GM11168 (cell line): ENCODE results near the gene COL4A2.

Source experiments
- in situ Hi-C: fragments of 300-500 bp; cut with MboI; formaldehyde crosslinking; loops from one replicate; pipeline ENCODE4 v1.12.0; 2022; ENCODE audit warnings: low sequenced_read_pairs; ENCODE audit not compliant: unreplicated experiment

COL4A2 gene

GRCh38 chr13:110410000-110410399 is 102.9 kb downstream of the COL4A2 start:
- in situ Hi-C loops: loop anchor here (10.0 to 25.0 kb wide), 2 partner anchors 175 to 1448 kb away; no protein-coding TSS in a partner anchor

GRCh38 chr13:110410936-110411687 is 104.0 kb downstream of the COL4A2 start:
- in situ Hi-C loops: loop anchor here (10.0 to 25.0 kb wide), 2 partner anchors 176 to 1449 kb away; no protein-coding TSS in a partner anchor

- in situ Hi-C loops: loop anchor here (10.0 to 25.0 kb wide), 2 partner anchors 177 to 1449 kb away; no protein-coding TSS in a partner anchor
Observed at GRCh38 chr13:110411688-110412059, 104.6 kb downstream of the COL4A2 start.

- in situ Hi-C loops: loop anchor here (10.0 to 25.0 kb wide), 2 partner anchors 178 to 1450 kb away; no protein-coding TSS in a partner anchor
Observed at GRCh38 chr13:110412132-110412914, 105.2 kb downstream of the COL4A2 start.

- in situ Hi-C loops: loop anchor here (10.0 to 25.0 kb wide), 2 partner anchors 178 to 1451 kb away; no protein-coding TSS in a partner anchor
Observed at GRCh38 chr13:110413016-110413675, 106.1 kb downstream of the COL4A2 start.

- in situ Hi-C loops: loop anchor here (10.0 to 25.0 kb wide), 2 partner anchors 179 to 1451 kb away; no protein-coding TSS in a partner anchor
Observed at GRCh38 chr13:110413676-110414040, 106.6 kb downstream of the COL4A2 start.

- in situ Hi-C loops: loop anchor here (10.0 to 25.0 kb wide), 2 partner anchors 179 to 1452 kb away; no protein-coding TSS in a partner anchor
Observed at GRCh38 chr13:110414283-110414682, 107.2 kb downstream of the COL4A2 start.

GRCh38 chr13:110414931-110415330 is 107.8 kb downstream of the COL4A2 start:
- in situ Hi-C loops: loop anchor here (10.0 to 25.0 kb wide), 2 partner anchors 180 to 1453 kb away; no protein-coding TSS in a partner anchor

- in situ Hi-C loops: loop anchor here (10.0 to 25.0 kb wide), 2 partner anchors 181 to 1453 kb away; no protein-coding TSS in a partner anchor
Observed at GRCh38 chr13:110415669-110416068, 108.6 kb downstream of the COL4A2 start.

GRCh38 chr13:110416131-110417025 is 109.3 kb downstream of the COL4A2 start:
- in situ Hi-C loops: loop anchor here (10.0 to 25.0 kb wide), 2 partner anchors 182 to 1454 kb away; no protein-coding TSS in a partner anchor

- in situ Hi-C loops: loop anchor here (10.0 to 25.0 kb wide), 2 partner anchors 184 to 1457 kb away; no protein-coding TSS in a partner anchor
Observed at GRCh38 chr13:110418944-110419343, 111.9 kb downstream of the COL4A2 start.

GRCh38 chr13:110419381-110419791 is 112.3 kb downstream of the COL4A2 start:
- in situ Hi-C loops: loop anchor here (10.0 to 25.0 kb wide), 2 partner anchors 185 to 1457 kb away; no protein-coding TSS in a partner anchor

- in situ Hi-C loops: loop anchor here (10.0 to 25.0 kb wide), 2 partner anchors 185 to 1458 kb away; no protein-coding TSS in a partner anchor
Observed at GRCh38 chr13:110419946-110420345, 112.9 kb downstream of the COL4A2 start.

- in situ Hi-C loops: loop anchor here (25.0 kb wide), 1 partner anchor 1458 kb away; no protein-coding TSS in a partner anchor
Observed at GRCh38 chr13:110420626-110421025, 113.5 kb downstream of the COL4A2 start.

- in situ Hi-C loops: loop anchor here (25.0 kb wide), 1 partner anchor 1459 kb away; no protein-coding TSS in a partner anchor
Observed at GRCh38 chr13:110421061-110421460, 114.0 kb downstream of the COL4A2 start.

GRCh38 chr13:110421696-110422385 is 114.8 kb downstream of the COL4A2 start:
- in situ Hi-C loops: loop anchor here (25.0 kb wide), 1 partner anchor 1460 kb away; no protein-coding TSS in a partner anchor

GRCh38 chr13:110422913-110423688 is 116.0 kb downstream of the COL4A2 start:
- in situ Hi-C loops: loop anchor here (25.0 kb wide), 1 partner anchor 1461 kb away; no protein-coding TSS in a partner anchor
